ENCODE data around the gene TMEM26. TPM values are rescaled to one million over a fixed set of nuclear protein-coding genes. Genes with fewer than 3 reads are reported as not detected.

The TMEM26 gene
- total RNA-seq, 4 donors from 2014 or later, result 0.22 to 1.0 TPM; not detected in 2

DNA sequence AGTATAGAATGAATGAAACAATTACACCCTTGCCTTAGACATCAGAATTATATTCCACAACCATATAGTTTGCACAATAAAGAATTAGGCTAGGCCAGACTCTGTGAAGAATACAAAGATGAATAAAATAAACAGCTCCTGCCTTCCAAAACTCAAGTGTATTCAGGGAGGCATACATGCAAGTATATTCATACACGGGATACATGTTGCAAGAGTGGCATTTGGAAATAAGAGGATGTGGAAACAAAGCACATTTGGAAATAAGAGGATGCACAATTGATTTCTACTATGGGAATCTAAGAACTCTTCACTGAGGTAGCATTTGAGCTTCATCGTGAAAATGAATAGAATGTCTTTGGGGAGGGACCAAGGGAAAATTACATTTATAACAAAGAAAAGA, 27.0 kb upstream of the TMEM26 start:
- TF ChIP-seq, protein P1, sequence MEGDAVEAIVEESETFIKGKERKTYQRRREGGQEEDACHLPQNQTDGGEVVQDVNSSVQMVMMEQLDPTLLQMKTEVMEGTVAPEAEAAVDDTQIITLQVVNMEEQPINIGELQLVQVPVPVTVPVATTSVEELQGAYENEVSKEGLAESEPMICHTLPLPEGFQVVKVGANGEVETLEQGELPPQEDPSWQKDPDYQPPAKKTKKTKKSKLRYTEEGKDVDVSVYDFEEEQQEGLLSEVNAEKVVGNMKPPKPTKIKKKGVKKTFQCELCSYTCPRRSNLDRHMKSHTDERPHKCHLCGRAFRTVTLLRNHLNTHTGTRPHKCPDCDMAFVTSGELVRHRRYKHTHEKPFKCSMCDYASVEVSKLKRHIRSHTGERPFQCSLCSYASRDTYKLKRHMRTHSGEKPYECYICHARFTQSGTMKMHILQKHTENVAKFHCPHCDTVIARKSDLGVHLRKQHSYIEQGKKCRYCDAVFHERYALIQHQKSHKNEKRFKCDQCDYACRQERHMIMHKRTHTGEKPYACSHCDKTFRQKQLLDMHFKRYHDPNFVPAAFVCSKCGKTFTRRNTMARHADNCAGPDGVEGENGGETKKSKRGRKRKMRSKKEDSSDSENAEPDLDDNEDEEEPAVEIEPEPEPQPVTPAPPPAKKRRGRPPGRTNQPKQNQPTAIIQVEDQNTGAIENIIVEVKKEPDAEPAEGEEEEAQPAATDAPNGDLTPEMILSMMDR (IDR thresholded peaks at IDR 0.05; ENCODE audit: low read depth), result no peak

DNA sequence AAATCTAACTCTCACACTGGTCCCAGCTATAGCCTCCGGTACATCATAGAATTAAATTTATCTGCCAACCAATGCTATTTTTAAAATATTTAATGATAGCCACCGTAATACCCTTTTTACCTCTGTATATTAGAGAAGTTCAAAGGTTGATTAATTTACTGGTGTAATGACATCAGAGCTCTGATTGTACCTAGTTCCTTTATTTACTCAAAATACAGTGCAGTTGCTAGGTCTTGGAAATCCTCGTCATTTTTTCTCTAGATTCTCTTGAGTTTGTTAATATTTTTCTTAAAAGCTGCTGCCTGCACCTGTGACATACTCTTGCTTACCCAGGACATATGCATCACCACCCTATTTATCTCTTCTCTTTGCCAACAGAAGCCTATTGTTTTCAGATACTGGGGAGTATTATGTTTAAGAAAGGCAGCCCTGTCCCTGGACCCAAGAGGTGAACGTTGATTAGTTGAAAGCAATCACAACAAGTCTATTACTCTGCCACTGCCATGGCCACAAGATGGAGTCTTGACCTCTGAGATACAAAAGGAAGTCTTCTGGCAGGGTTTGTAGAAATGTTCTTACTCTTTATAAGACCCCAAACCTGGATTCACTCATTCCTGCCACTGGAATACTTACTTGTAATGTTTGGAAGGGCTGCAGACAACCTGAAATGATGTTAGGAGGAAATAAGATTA, 25.6 kb upstream of the TMEM26 start:
- TF ChIP-seq, protein P1 (IDR thresholded peaks at IDR 0.05; ENCODE audit: low read depth), result no peak

DNA sequence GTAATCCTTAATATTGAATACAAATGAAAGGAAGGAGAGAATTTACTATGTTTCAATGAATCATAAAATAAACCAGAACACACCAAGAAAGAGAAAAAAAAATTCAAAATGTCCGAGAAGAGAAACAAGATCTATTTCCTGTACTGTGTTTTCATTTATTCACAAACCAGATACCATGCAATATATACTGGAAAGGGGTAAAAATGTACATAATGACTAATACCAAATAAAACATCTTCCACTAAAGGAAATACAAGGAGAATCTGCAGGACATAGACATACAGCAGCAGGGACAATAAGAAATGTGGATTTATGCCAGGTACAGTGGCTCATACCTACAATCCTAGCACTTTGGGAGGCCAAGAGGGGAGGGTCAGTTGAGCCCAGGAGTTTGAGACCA, 24.3 kb upstream of the TMEM26 start:
- TF ChIP-seq, protein P1 (IDR thresholded peaks at IDR 0.05; ENCODE audit: low read depth), result no peak

DNA sequence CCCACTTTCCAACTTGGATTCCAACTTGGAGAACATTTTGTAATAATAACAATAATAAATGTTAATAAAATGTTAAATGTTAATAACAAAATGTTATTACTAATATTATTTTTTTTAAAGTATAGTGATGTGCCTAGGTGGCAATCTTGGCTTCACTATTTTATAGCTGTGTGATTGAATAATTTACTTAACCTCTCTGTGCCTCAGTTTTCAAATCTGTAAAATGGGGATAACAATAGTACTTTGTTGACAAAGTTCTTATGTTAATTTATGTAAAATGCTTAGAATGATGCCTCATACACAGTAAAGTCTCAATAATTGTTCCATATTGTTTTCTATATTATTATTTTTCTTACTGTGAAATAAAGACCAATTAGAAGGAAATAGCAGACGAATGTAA, 23.3 kb upstream of the TMEM26 start:
- TF ChIP-seq, protein P1 (IDR thresholded peaks at IDR 0.05; ENCODE audit: low read depth), result no peak

DNA sequence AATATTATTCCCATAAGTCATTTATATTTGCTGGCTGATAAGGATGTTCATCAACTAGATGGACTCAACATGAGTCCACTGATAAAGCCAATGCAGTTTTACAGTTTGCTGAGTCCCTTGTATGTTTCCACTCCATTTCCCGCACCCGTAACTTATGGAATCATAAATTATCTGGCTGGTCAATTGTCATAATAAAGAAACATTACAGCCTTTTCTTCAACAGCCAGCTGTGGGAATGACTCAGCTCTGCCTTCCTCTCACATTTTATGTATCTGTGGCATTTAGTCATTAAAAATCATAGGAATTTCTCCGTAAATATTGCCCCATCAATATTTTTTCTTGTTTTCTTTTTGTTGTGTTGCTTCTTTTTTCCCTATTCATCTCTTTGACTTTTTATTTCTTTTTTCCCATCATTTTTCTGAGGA, 22.3 kb upstream of the TMEM26 start:
- TF ChIP-seq, protein P1 (IDR thresholded peaks at IDR 0.05; ENCODE audit: low read depth), result no peak

DNA sequence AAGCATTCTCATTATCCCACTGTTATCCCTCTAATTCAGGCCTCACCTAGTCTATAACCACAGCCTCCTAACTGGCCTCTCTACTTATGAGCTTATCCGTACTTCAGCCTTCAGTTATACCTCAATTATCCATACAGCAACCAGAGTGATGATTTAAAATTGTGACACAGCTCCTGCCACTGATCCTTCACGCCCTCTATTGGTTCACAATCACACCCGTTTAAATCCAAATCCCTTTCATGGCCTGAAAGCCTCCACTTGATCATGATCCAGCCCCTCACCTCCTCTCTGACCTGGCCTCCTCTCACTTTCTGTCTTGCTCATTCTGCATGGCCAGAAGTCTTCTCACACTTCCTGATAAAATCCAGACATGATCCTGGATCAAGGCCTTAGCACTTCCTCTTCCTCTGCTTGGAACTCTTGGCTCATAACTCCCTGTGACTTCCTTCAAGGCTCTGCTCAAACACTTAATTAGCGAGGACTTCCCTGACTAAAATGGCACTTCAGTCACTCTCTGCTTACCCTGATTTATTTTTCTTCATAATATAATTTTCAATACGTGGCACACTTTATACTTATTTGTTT, 19.0 kb upstream of the TMEM26 start:
- TF ChIP-seq, protein P1 (IDR thresholded peaks at IDR 0.05; ENCODE audit: low read depth), result no peak

DNA sequence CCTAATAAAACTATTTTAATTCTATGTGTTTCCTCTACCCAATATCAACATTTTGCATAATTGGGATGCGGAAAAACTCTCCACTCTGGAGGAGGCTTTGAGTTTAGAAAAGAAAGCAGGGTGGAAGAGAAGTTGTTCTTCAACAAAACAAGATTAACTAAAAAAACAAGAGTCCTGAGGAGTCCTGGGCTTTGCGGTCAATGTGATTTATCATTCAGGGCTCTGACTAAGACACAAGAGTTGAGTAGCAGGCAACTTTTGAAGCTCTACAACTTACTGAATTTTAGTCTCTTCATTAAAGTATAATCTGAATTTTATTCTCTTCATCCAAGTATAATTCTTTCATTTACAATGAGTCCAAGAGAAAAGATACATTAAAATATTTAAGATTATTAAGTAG, 18.3 kb upstream of the TMEM26 start:
- TF ChIP-seq, protein P1 (IDR thresholded peaks at IDR 0.05; ENCODE audit: low read depth), result no peak
